HepG2 (cell line): ENCODE data around the gene ZNF189. TPM values are rescaled to one million over a fixed set of nuclear protein-coding genes. Genes with fewer than 3 reads are reported as not detected.
A peak's percentile ranks its signal among the peaks of the same experiment; 100 is the strongest.

Experiments
- ARID5B ChIP-seq: IDR thresholded peaks from 2 replicates; pipeline ENCODE4 v1.4.0; 2020; ENCODE audit warnings: mild to moderate bottlenecking, missing genetic modification reagents
- DPF2 ChIP-seq: sonication (generic); formaldehyde crosslinking; IDR thresholded peaks from 2 replicates; pipeline ENCODE4 v1.4.0; 2020; ENCODE audit warnings: mild to moderate bottlenecking, low read depth, missing genetic modification reagents, borderline replicate concordance
- HCFC1 ChIP-seq: fragments of 150-350 bp; IDR thresholded peaks from 2 replicates; pipeline ENCODE4 v1.6.1; 2014; ENCODE audit warnings: low read depth, low read length
- IRF2 ChIP-seq: IDR thresholded peaks from 2 replicates; pipeline ENCODE4 v1.6.1; 2018; ENCODE audit warnings: missing genetic modification reagents, missing compliant biosample characterization
- NFE2 ChIP-seq: sonication (generic); formaldehyde crosslinking; IDR thresholded peaks from 2 replicates; pipeline ENCODE4 v1.4.0; 2020; ENCODE audit warnings: missing genetic modification reagents
- NPAS2 ChIP-seq: sonication (generic); formaldehyde crosslinking; IDR thresholded peaks from 2 replicates; pipeline ENCODE4 v1.8.0; 2022; ENCODE audit warnings: mild to moderate bottlenecking, missing genetic modification reagents, borderline replicate concordance
- PITX1 ChIP-seq: sonication (generic); formaldehyde crosslinking; IDR thresholded peaks from 2 replicates; pipeline ENCODE4 v1.5.1; 2020; ENCODE audit warnings: mild to moderate bottlenecking, missing genetic modification reagents
- RORA ChIP-seq: sonication (generic); formaldehyde crosslinking; IDR thresholded peaks from 2 replicates; pipeline ENCODE4 v1.5.0; 2020; ENCODE audit warnings: mild to moderate bottlenecking, missing genetic modification reagents, moderate library complexity
- SRY ChIP-seq: sonication (generic); formaldehyde crosslinking; IDR thresholded peaks from 2 replicates; pipeline ENCODE4 v1.8.0; 2022; ENCODE audit warnings: mild to moderate bottlenecking, missing genetic modification reagents
- XBP1 ChIP-seq: sonication (generic); formaldehyde crosslinking; IDR thresholded peaks from 2 replicates; pipeline ENCODE4 v1.5.0; 2020; ENCODE audit warnings: missing genetic modification reagents
- ZBTB7B ChIP-seq: sonication (generic); formaldehyde crosslinking; IDR thresholded peaks from 2 replicates; pipeline ENCODE4 v1.4.0; 2020; ENCODE audit warnings: missing genetic modification reagents
- ZFP90 ChIP-seq: sonication (generic); formaldehyde crosslinking; IDR thresholded peaks from 2 replicates; pipeline ENCODE4 v1.8.0; 2022; ENCODE audit warnings: missing genetic modification reagents, mild to moderate bottlenecking, inconsistent platforms, borderline replicate concordance
- ZKSCAN1 ChIP-seq: fragments of 150-350 bp; IDR thresholded peaks from 2 replicates; pipeline ENCODE4 v1.6.1; 2014; ENCODE audit warnings: low read length
- ZNF414 ChIP-seq: sonication (generic); formaldehyde crosslinking; IDR thresholded peaks from 2 replicates; pipeline ENCODE4 v1.5.0; 2020; ENCODE audit warnings: missing genetic modification reagents
- ZNF598 ChIP-seq: sonication (generic); formaldehyde crosslinking; IDR thresholded peaks from 2 replicates; pipeline ENCODE4 v1.5.1; 2020; ENCODE audit warnings: mild to moderate bottlenecking, missing genetic modification reagents, borderline replicate concordance
- ZNF607 ChIP-seq: sonication (generic); formaldehyde crosslinking; IDR thresholded peaks from 2 replicates; pipeline ENCODE4 v1.5.1; 2020; ENCODE audit warnings: missing genetic modification reagents, mild to moderate bottlenecking, borderline replicate concordance
- ZNF883 ChIP-seq: sonication (generic); formaldehyde crosslinking; IDR thresholded peaks from 2 replicates; pipeline ENCODE4 v1.5.1; 2020; ENCODE audit warnings: mild to moderate bottlenecking, missing genetic modification reagents; ENCODE audit errors: not compliant biosample characterization
- ZSCAN25 ChIP-seq: sonication (generic); formaldehyde crosslinking; IDR thresholded peaks from 2 replicates; pipeline ENCODE4 v1.8.0; 2022; ENCODE audit warnings: mild to moderate bottlenecking, missing genetic modification reagents
- ZSCAN31 ChIP-seq: sonication (generic); formaldehyde crosslinking; IDR thresholded peaks from 2 replicates; pipeline ENCODE4 v1.5.0; 2020; ENCODE audit warnings: low read depth, mild to moderate bottlenecking, missing genetic modification reagents
- polyA plus RNA-seq, 8 experiments: library from polyadenylated mRNA; depleted of rRNA in 3 of 8; stranded (reverse) in 7 of 8; unstranded in 1 of 8; fragments of >200 nt; fragmentation: Illumina TruSeq in 4 of 8; extraction: Trizol in 4 of 8; gene quantifications; 2 replicates each; pipeline versions ENCODE4 v1.2.1 to v1.2.3, GENCODE V29; 2011 to 2016; ENCODE audit warnings: low read depth in 4 of 8, missing spikeins in 1 of 8, mixed read lengths in 1 of 8; ENCODE audit not compliant: insufficient read depth in 1 of 8
- total RNA-seq, 5 experiments: library from RNA; depleted of rRNA; stranded (reverse); fragments of >200 nt; fragmentation: Illumina TruSeq; extraction: Trizol; gene quantifications; 2 replicates each; pipeline ENCODE4 v1.2.3, GENCODE V29; 2016; ENCODE audit warnings: low read depth in 1 of 5
- TF ChIP-seq, protein P1 (sequence below): sonication (generic); formaldehyde crosslinking; conservative IDR thresholded peaks from 2 replicates; pipeline ENCODE4 v1.4.0; 2020; ENCODE audit warnings: mild to moderate bottlenecking, missing genetic modification reagents, moderate library complexity
- TF ChIP-seq, protein P2 (sequence below): sonication (generic); formaldehyde crosslinking; conservative IDR thresholded peaks from 2 replicates; pipeline ENCODE4 v1.8.0; 2022; ENCODE audit warnings: mild to moderate bottlenecking, moderate library complexity, missing genetic modification reagents

Gene ZNF189
- total and polyA plus RNA-seq, 2 of the 13 experiments (the other 11 are each of a cell fraction or from before 2014, with no cell fraction given) = 8.4 to 50.0 TPM

DNA sequence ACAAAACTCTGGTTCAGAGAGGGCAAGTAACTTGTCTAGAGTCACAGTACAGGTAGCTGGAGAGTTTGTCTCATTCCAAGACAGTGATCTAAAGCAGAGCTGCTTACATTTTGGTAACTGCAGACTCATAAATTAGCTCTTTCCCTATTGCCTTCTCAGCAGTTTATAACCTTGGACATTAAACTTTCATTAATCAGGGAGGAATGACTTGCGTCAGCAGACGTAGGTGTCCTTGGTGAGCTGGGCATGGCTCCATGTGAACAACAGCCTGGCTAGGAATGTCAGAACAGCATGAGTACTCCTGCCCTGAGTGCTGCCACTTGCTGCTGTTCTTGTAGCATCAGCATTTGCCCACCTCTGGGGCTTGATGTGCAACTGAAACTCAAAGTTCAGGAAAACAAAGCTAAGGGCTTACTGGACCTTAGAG lies 39.2 kb downstream of the ZNF189 start (continued):
- 0 out of 2 replicates have a peak, but pooled peaks have one; percentile 56 for TF ChIP-seq ZSCAN31 (CRISPR knock-in tag)
- TF ChIP-seq IRF2 (CRISPR knock-in tag) = peak; percentile 46; the same call in 1 of the 2 replicates
- TF ChIP-seq ZNF414 (CRISPR knock-in tag) = no peak; the same call in 1 of the 2 replicates
- TF ChIP-seq, protein P1, sequence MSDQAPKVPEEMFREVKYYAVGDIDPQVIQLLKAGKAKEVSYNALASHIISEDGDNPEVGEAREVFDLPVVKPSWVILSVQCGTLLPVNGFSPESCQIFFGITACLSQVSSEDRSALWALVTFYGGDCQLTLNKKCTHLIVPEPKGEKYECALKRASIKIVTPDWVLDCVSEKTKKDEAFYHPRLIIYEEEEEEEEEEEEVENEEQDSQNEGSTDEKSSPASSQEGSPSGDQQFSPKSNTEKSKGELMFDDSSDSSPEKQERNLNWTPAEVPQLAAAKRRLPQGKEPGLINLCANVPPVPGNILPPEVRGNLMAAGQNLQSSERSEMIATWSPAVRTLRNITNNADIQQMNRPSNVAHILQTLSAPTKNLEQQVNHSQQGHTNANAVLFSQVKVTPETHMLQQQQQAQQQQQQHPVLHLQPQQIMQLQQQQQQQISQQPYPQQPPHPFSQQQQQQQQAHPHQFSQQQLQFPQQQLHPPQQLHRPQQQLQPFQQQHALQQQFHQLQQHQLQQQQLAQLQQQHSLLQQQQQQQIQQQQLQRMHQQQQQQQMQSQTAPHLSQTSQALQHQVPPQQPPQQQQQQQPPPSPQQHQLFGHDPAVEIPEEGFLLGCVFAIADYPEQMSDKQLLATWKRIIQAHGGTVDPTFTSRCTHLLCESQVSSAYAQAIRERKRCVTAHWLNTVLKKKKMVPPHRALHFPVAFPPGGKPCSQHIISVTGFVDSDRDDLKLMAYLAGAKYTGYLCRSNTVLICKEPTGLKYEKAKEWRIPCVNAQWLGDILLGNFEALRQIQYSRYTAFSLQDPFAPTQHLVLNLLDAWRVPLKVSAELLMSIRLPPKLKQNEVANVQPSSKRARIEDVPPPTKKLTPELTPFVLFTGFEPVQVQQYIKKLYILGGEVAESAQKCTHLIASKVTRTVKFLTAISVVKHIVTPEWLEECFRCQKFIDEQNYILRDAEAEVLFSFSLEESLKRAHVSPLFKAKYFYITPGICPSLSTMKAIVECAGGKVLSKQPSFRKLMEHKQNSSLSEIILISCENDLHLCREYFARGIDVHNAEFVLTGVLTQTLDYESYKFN (CRISPR knock-in tag) = peak; percentile 60; the same call in 1 of the 2 replicates
- TF ChIP-seq ZNF598 (CRISPR knock-in tag) = peak; percentile 37; the same call in 1 of the 2 replicates
- TF ChIP-seq, protein P2, sequence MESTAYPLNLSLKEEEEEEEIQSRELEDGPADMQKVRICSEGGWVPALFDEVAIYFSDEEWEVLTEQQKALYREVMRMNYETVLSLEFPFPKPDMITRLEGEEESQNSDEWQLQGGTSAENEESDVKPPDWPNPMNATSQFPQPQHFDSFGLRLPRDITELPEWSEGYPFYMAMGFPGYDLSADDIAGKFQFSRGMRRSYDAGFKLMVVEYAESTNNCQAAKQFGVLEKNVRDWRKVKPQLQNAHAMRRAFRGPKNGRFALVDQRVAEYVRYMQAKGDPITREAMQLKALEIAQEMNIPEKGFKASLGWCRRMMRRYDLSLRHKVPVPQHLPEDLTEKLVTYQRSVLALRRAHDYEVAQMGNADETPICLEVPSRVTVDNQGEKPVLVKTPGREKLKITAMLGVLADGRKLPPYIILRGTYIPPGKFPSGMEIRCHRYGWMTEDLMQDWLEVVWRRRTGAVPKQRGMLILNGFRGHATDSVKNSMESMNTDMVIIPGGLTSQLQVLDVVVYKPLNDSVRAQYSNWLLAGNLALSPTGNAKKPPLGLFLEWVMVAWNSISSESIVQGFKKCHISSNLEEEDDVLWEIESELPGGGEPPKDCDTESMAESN (CRISPR knock-in tag) = 0 out of 2 replicates have a peak, but pooled peaks have one; percentile 48
- TF ChIP-seq DPF2 = peak; percentile 53; the same call in 1 of the 2 replicates
- TF ChIP-seq ZSCAN25 (CRISPR knock-in tag) = peak; percentile 57; the same call in 1 of the 2 replicates
- no peak for TF ChIP-seq HCFC1
- no peak for TF ChIP-seq SRY (CRISPR knock-in tag)
- no peak for TF ChIP-seq RORA (CRISPR knock-in tag)
- TF ChIP-seq ZBTB7B (CRISPR knock-in tag) = 0 out of 2 replicates have a peak, but pooled peaks have one; percentile 39
- TF ChIP-seq ZNF607 (CRISPR knock-in tag) = 0 out of 2 replicates have a peak, but pooled peaks have one; percentile 45
- no peak for TF ChIP-seq NPAS2 (CRISPR knock-in tag)
- TF ChIP-seq XBP1 (CRISPR knock-in tag) = no peak
- TF ChIP-seq ARID5B = peak; percentile 56
- no peak for TF ChIP-seq NFE2 (CRISPR knock-in tag)
- TF ChIP-seq ZKSCAN1 = no peak
- no peak for TF ChIP-seq ZFP90 (CRISPR knock-in tag)
- TF ChIP-seq PITX1 (CRISPR knock-in tag) = peak; percentile 33; the same call in 1 of the 2 replicates
- no peak for TF ChIP-seq ZNF883 (CRISPR knock-in tag)
